HEK293T (cell line): ENCODE measurements around the gene PACRG.

Experiments
- ARNT ChIP-seq: fragments of 450-650 bp; IDR thresholded peaks from 2 replicates; pipeline ENCODE4 v1.6.1; 2017; ENCODE audit warnings: mild to moderate bottlenecking
- ELF4 ChIP-seq: fragments of 450-650 bp; IDR thresholded peaks from 2 replicates; pipeline ENCODE4 v1.6.1; 2017; ENCODE audit warnings: antibody characterized with exemption
- FOXK2 ChIP-seq: fragments of 450-650 bp; IDR thresholded peaks from 2 replicates; pipeline ENCODE4 v1.6.1; 2016; ENCODE audit warnings: mild to moderate bottlenecking
- FOXM1 ChIP-seq: fragments of 450-650 bp; IDR thresholded peaks from 2 replicates; pipeline ENCODE4 v1.6.1; 2017; ENCODE audit warnings: mild to moderate bottlenecking, borderline replicate concordance
- HDGF ChIP-seq: fragments of 450-650 bp; IDR thresholded peaks from 2 replicates; pipeline ENCODE4 v1.6.1; 2017; ENCODE audit warnings: antibody characterized with exemption, borderline replicate concordance
- LEF1 ChIP-seq: fragments of 450-650 bp; IDR thresholded peaks from 2 replicates; pipeline ENCODE4 v1.6.1; 2017; ENCODE audit warnings: mild to moderate bottlenecking, borderline replicate concordance
- NFRKB ChIP-seq: fragments of 450-650 bp; IDR thresholded peaks from 2 replicates; pipeline ENCODE4 v1.6.1; 2016; ENCODE audit warnings: mild to moderate bottlenecking, moderate library complexity
- PKNOX1 ChIP-seq: fragments of 450-650 bp; IDR thresholded peaks from 2 replicates; pipeline ENCODE4 v1.6.1; 2016
- SP1 ChIP-seq: fragments of 450-650 bp; IDR thresholded peaks from 2 replicates; pipeline ENCODE4 v1.6.1; 2017
- ZNF384 ChIP-seq: fragments of 450-650 bp; IDR thresholded peaks from 2 replicates; pipeline ENCODE4 v1.6.1; 2016

- no peak for TF ChIP-seq FOXK2
- TF ChIP-seq ARNT = no peak
- no peak for TF ChIP-seq SP1
- TF ChIP-seq FOXM1 = no peak
- no peak for TF ChIP-seq PKNOX1
- no peak for TF ChIP-seq ELF4
- TF ChIP-seq NFRKB = no peak
- no peak for TF ChIP-seq HDGF
- TF ChIP-seq ZNF384 = no peak
- TF ChIP-seq LEF1 = no peak
These were observed 280.4 kb downstream of the PACRG start for GRCh38 chr6:163008186-163008585.
